Hematopoietic multipotent progenitor cell treated with erythropoietin and hydrocortisone succinate and interleukin-3 and kit ligand, for 4 days (in vitro differentiated cells): ENCODE results near the gene ASAP2.
"Not testable (repeated sequence)": the region's sequence is repeated elsewhere in the genome, so short reads cannot be mapped to it uniquely, and the experiment has no call there.

ENCODE experiments used
- DNase-seq: peaks from one replicate; pipeline ENCODE4 v3.0.0-alpha.2; 2015

The ASAP2 gene

GRCh38 chr2:9212661-9213411 lies 6.2 kb downstream of the ASAP2 start:
- DNase-seq: no peak

- DNase-seq: no peak
Observed at GRCh38 chr2:9213477-9214051, 7.0 kb downstream of the ASAP2 start.

GRCh38 chr2:9214873-9215272 lies 8.3 kb downstream of the ASAP2 start:
- no peak for DNase-seq

- DNase-seq: no peak
Observed at GRCh38 chr2:9215680-9216079, 9.1 kb downstream of the ASAP2 start.

- DNase-seq: not testable (repeated sequence)
Observed at GRCh38 chr2:9216143-9216542, 9.5 kb downstream of the ASAP2 start.

- no peak for DNase-seq
Observed at GRCh38 chr2:9217838-9218770, 11.5 kb downstream of the ASAP2 start.

GRCh38 chr2:9219027-9219445 lies 12.4 kb downstream of the ASAP2 start:
- no peak for DNase-seq

GRCh38 chr2:9220201-9220600 lies 13.6 kb downstream of the ASAP2 start:
- no peak for DNase-seq

GRCh38 chr2:9221223-9221622 lies 14.6 kb downstream of the ASAP2 start:
- DNase-seq: no peak

- no peak for DNase-seq
Observed at GRCh38 chr2:9222239-9222892, 15.8 kb downstream of the ASAP2 start.

- no peak for DNase-seq
Observed at GRCh38 chr2:9222893-9223287, 16.3 kb downstream of the ASAP2 start.

GRCh38 chr2:9225806-9226205 lies 19.2 kb downstream of the ASAP2 start:
- no peak for DNase-seq

- DNase-seq: no peak
Observed at GRCh38 chr2:9226458-9227380, 20.1 kb downstream of the ASAP2 start.

- no peak for DNase-seq
Observed at GRCh38 chr2:9228088-9228751, 21.6 kb downstream of the ASAP2 start.

- DNase-seq: no peak
Observed at GRCh38 chr2:9228781-9229469, 22.3 kb downstream of the ASAP2 start.

- DNase-seq: no peak
Observed at GRCh38 chr2:9229470-9229820, 22.8 kb downstream of the ASAP2 start.

GRCh38 chr2:9230051-9230802 lies 23.6 kb downstream of the ASAP2 start:
- no peak for DNase-seq

- peak; percentile 45 for DNase-seq
Observed at GRCh38 chr2:9230881-9231280, 24.3 kb downstream of the ASAP2 start.

GRCh38 chr2:9231291-9232165 lies 24.9 kb downstream of the ASAP2 start:
- no peak for DNase-seq
